Measurements from ENCODE around the gene AP2M1. TPM values are rescaled to one million over a fixed set of nuclear protein-coding genes. Genes with fewer than 3 reads are reported as not detected.

The AP2M1 gene
- total and polyA plus RNA-seq, 2 of the 13 experiments (the other 11 are each of a cell fraction or from before 2014, with no cell fraction given): 126 to 146 TPM

DNA sequence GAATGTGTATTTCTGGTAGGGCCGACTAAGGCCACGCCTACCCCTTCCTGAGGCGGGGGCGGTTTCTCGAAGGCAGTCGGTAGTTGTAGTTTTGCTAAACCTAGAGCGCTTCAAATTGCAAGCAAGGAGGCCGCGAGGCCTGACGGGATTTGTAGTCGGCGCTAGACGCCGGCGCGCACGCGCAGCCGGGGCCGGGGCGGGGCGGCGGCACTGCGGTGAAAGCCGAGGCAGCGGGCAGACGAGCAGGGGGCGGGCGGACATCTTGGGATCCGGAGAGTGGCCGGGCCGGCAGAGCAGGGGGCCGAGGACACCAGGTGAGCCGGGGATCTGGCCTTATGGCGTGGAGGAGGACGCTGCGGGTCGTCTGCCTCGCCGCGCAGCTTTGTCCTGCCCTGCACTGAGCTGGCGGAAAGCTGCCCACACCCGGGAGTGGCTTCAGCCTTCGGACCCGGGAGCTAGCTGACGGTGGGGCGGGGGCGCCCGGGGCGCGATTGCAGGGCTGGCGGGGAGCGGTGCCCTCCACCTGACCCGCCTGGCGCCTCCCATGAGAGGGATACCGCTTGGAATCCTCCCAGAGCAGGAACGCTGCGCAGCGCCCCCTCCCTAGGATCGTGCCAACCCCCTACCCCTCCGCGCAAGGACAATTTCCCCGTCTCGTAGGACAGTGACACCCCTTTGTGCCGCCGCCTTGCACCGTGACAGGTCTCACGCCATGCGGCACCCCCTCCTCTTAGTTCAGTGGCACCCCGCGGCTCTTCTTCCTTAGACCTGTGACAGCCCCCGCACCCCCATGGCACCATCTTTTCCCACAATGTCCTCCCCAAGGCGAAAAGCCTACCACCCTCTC is at the start of gene AP2M1 (continued):
- TF ChIP-seq RBFOX2 (IDR thresholded peaks at IDR 0.05; ENCODE audit: low read depth, low read length) (peak; percentile 85), NFRKB (IDR thresholded peaks at IDR 0.05) (no peak), NCOA5 (CRISPR knock-in tag; IDR thresholded peaks at IDR 0.05) (no peak), ZFP82 (CRISPR knock-in tag; IDR thresholded peaks at IDR 0.05; ENCODE audit: borderline replicate concordance) (no peak), YEATS2 (CRISPR knock-in tag; IDR thresholded peaks at IDR 0.05; ENCODE audit: borderline replicate concordance) (no peak), PHF5A (CRISPR knock-in tag; IDR thresholded peaks at IDR 0.05; ENCODE audit: low read depth, unreplicated experiment) (no peak), HNRNPUL1 (IDR thresholded peaks at IDR 0.05; ENCODE audit: low read depth, low read length) (no peak), ZNF746 (CRISPR knock-in tag; IDR thresholded peaks at IDR 0.05) (0 out of 2 replicates have a peak, but pooled peaks have one; percentile 11), ZNF562 (CRISPR knock-in tag; IDR thresholded peaks at IDR 0.05; ENCODE audit: borderline replicate concordance) (no peak), ZEB1 (IDR thresholded peaks at IDR 0.05; ENCODE audit: insufficient replicate concordance, low read depth) (no peak), ZNF768 (CRISPR knock-in tag; IDR thresholded peaks at IDR 0.05) (no peak; the same call in none of the 2 replicates), ZNF292 (CRISPR knock-in tag; IDR thresholded peaks at IDR 0.05; ENCODE audit: borderline replicate concordance, low read depth) (no peak), JDP2 (CRISPR knock-in tag; IDR thresholded peaks at IDR 0.05; ENCODE audit: borderline replicate concordance) (no peak), SCMH1 (CRISPR knock-in tag; IDR thresholded peaks at IDR 0.05; ENCODE audit: borderline replicate concordance) (no peak), DMAP1 (CRISPR knock-in tag; IDR thresholded peaks at IDR 0.05) (peak; percentile 77; the same call in 1 of the 2 replicates), ISX (CRISPR knock-in tag; conservative IDR thresholded peaks at IDR 0.05) (no peak), MTF2 (CRISPR knock-in tag; IDR thresholded peaks at IDR 0.05; ENCODE audit: borderline replicate concordance) (no peak), HHEX (CRISPR knock-in tag; IDR thresholded peaks at IDR 0.05) (no peak), ZNF510 (CRISPR knock-in tag; IDR thresholded peaks at IDR 0.05; ENCODE audit: low read depth) (no peak), ZBTB42 (CRISPR knock-in tag; IDR thresholded peaks at IDR 0.05) (no peak), ZIK1 (CRISPR knock-in tag; IDR thresholded peaks at IDR 0.05; ENCODE audit: borderline replicate concordance, low read depth) (no peak), ZNF883 (CRISPR knock-in tag; IDR thresholded peaks at IDR 0.05; ENCODE audit: not compliant biosample characterization) (peak; percentile 77), ZNF569 (CRISPR knock-in tag; IDR thresholded peaks at IDR 0.05; ENCODE audit: borderline replicate concordance) (no peak), ZNF841 (CRISPR knock-in tag; IDR thresholded peaks at IDR 0.05; ENCODE audit: borderline replicate concordance) (no peak), ZNF350 (CRISPR knock-in tag; IDR thresholded peaks at IDR 0.05; ENCODE audit: borderline replicate concordance, low read depth) (no peak), ZSCAN21 (CRISPR knock-in tag; IDR thresholded peaks at IDR 0.05; ENCODE audit: borderline replicate concordance) (peak; percentile 86; the same call in 1 of the 2 replicates), KLF12 (CRISPR knock-in tag; IDR thresholded peaks at IDR 0.05; ENCODE audit: borderline replicate concordance) (peak; percentile 52; the same call in 1 of the 2 replicates)
- TF ChIP-seq, protein P1, sequence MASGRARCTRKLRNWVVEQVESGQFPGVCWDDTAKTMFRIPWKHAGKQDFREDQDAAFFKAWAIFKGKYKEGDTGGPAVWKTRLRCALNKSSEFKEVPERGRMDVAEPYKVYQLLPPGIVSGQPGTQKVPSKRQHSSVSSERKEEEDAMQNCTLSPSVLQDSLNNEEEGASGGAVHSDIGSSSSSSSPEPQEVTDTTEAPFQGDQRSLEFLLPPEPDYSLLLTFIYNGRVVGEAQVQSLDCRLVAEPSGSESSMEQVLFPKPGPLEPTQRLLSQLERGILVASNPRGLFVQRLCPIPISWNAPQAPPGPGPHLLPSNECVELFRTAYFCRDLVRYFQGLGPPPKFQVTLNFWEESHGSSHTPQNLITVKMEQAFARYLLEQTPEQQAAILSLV (CRISPR knock-in tag; IDR thresholded peaks at IDR 0.05; ENCODE audit: borderline replicate concordance): peak; percentile 80; the same call in 1 of the 2 replicates
- TF ChIP-seq, protein P2, sequence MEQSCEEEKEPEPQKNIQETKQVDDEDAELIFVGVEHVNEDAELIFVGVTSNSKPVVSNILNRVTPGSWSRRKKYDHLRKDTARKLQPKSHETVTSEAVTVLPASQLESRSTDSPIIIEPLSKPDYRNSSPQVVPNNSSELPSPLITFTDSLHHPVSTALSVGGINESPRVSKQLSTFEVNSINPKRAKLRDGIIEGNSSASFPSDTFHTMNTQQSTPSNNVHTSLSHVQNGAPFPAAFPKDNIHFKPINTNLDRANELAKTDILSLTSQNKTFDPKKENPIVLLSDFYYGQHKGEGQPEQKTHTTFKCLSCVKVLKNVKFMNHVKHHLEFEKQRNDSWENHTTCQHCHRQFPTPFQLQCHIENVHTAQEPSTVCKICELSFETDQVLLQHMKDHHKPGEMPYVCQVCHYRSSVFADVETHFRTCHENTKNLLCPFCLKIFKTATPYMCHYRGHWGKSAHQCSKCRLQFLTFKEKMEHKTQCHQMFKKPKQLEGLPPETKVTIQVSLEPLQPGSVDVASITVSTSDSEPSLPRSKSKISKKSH (CRISPR knock-in tag; IDR thresholded peaks at IDR 0.05; ENCODE audit: borderline replicate concordance): peak; percentile 62; the same call in 1 of the 2 replicates
